CD1c-positive myeloid dendritic cell (primary cell): ENCODE data around the gene C11orf54.
A peak's percentile ranks its signal among the peaks of the same experiment; 100 is the strongest.
"Not testable (repeated sequence)": the region's sequence is repeated elsewhere in the genome, so short reads cannot be mapped to it uniquely, and the experiment has no call there.

ENCODE experiments used
- DNase-seq: peaks from one replicate; pipeline ENCODE4 v3.0.0-alpha.2; 2016; ENCODE audit errors: extremely low spot score

The C11orf54 gene

GRCh38 chr11:93734427-93735222 is 6.8 kb upstream of the C11orf54 start:
- no peak for DNase-seq

DNA sequence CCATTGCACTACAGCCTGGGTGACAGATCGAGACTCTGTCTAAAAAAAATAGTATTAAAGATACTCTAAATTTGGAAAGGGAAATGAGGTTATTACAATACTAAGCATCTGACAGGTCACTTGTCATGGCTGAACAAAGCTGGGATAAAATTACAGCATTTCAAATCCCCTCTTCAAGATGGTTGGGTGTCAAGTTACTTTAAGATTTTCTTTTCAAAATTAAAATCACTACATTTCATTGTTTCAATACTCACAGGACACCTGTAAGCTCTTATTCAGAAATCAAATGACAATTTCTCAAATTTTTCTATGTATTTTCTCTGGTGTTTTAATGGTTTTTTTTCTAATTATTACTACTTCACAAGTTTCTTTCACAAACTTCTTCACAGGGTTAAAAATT is 5.8 kb upstream of the C11orf54 start:
- no peak for DNase-seq

DNA sequence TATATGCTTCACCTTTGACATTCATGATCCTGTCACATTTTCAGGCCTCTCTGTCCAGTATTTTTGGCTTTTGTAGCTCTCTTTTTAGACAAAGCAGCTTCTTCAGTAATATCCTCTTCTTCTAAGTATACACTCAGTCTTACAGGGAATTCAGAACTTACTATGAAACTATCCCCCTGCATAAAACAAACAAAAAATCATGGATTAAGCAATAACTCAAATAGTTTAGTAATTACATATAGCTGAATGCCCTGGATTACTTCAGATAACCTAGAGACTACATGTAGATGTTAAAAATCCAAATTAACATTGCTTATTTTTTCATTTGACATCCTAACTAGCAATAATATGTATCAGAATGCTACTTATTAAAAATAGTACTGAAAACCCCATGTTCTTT is 5.3 kb upstream of the C11orf54 start:
- no peak for DNase-seq

GRCh38 chr11:93737904-93738612 is 3.4 kb upstream of the C11orf54 start:
- no peak for DNase-seq

GRCh38 chr11:93738647-93739081 is 2.8 kb upstream of the C11orf54 start:
- DNase-seq: no peak

DNA sequence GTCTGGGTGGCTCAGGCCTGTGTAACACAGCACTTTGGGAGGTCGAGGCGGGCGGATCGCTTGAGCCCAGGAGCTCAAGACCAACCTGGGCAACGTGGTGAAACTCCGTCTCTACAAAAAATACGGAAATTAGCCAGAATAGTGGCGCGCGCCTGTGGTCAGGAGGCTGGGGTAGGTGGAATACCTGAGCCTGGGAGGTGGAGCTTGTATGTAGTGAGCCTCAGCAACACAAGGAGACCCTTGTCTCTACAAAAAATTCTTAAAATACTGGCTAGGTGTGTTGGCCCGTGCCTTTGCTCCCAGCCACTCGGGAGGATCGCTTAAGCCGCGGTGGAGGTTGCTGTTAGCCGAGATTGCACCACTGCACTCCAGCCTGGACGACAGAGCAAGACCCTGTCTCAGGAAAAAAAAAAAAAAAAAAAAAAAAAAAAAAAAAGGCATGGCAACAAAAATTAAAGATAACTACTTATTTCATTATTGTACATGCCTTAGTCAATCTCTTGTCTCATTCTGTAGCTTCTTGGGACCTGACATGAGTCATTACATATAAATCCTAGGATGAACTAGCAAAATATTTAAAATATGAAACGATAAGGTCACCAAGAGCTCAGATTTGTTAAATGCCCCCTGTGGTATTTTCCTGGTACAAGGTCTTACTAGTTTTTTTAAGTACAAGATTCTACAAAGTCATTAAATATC is 1.3 kb upstream of the C11orf54 start:
- DNase-seq: peak; percentile 6

DNA sequence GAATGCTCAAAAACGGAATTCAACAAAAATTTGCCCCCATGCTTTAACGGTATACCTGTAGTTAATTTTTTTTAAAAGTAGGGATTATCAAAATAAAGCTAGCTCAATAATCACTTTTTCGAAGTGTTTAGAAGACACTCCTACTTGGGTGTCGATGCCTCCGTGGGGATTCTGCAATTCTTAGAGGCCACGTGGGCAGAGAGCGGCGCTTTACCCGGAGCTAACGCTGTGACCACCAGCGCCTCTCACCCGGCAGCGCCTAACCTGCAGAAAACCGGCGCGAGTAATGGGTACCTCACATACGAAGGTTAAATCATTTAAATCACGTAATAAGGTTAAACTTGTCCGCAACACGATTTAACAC is 760 bp upstream of the C11orf54 start:
- peak; percentile 80 for DNase-seq

DNA sequence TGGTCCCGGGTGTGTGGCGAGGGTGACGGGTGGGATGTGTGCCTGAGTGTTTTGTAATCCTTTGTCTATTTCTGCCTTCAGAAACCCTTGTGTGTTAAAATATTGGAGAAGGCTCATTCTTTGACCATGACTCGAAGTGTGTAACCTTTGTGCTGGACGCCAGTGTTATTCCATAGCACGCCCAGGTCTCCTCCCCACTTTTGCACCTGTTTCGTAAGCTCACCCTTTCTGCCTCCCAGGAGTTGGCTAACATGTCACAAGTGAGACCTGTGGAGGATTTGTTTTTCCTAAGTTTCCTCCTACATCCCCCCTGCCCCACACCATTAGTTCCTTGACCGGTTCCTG is 382 bp downstream of the C11orf54 start:
- no peak for DNase-seq

DNA sequence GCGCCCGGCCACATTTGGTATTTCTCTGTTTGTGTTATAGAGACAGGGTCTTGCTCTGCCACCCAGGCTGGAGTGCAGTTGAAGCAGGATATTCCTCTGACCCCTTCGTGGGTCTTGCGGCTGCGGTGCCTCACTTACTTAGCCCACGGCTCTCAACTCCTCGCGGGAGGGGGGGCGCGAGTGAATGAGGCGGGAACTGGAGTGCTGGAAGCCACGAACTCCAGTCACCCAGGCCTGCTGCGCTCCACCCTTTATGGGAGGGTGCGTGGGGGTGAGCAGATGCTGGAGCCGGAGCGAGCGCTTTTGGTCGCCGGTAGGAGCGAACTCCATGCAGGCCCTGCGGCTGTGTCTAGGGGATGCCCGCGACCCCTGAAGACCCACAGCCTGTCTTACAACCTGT is 1.8 kb downstream of the C11orf54 start:
- DNase-seq: no peak

DNA sequence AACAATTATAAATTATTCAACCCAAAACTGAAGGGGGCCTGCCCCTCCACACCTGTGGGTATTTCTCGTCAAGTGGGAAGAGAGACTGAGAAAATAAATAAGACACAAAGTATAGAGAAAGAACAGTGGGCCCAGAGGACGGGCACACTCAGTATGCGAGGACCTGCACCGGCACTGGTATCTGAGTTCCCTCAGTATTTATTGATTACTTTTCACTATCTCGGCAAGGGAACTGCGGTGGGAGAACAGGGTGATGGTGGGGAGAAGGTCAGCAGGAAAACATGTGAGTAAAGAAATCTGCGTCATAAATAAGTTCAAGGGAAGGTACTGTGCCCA is 3.2 kb downstream of the C11orf54 start:
- DNase-seq: no peak

DNA sequence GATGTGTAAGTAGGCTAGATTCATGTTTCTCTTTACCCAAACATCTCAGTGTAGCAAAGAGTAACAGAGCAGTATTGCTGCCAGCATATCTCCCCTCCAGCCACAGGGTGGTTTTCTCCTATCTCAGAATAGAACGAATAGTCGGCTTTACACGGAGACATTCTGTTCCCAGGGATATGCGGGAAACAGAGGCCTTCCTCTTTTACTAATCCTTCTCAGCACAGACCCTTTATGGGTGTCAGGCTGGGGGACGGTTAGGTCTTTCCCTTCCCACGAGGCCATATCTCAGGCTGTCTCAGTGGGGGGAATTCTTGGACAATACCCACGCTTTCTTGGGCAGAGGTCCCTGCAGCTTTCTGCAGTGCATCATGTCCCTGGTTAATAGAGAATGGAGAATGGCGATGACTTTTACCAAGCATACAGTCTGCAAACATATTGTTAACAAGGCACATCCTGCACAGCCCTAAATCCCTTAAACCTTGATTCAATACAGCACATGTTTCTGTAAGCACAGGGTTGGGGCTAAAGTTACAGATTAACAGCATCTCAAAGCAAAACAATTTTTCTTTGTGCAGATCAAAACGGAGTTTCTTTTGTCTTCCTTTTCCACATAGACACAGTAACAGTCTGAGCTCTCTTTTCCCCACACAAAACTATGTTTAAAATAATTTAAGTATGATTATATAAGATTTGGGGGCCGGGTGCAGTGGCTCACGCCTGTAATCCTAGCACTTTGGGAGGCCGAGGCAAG is 3.7 kb downstream of the C11orf54 start:
- DNase-seq: not testable (repeated sequence)

GRCh38 chr11:93746101-93746500 is 4.6 kb downstream of the C11orf54 start:
- DNase-seq: no peak

DNA sequence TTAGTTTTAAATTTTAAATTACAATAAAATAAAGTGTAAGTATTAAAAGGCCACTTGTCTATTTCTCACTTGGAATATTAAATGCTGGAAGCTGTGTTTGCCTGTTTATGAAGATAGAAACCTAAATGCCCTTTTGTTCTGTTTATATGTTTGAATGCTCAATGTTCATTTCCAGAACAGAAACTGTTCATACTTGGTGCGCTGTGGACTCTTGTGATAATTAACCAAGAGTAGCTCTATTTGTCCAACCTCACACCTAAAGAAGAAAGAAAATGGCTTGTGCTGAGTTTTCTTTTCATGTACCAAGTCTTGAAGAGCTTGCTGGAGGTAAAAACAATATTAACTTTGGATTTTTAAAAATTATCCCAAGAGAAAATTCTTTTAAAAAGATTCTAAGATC is 5.7 kb downstream of the C11orf54 start:
- no peak for DNase-seq

- no peak for DNase-seq
Measured at GRCh38 chr11:93751001-93751400, 9.5 kb downstream of the C11orf54 start.

- DNase-seq: no peak
Measured at GRCh38 chr11:93753241-93753640, 11.8 kb downstream of the C11orf54 start.

DNA sequence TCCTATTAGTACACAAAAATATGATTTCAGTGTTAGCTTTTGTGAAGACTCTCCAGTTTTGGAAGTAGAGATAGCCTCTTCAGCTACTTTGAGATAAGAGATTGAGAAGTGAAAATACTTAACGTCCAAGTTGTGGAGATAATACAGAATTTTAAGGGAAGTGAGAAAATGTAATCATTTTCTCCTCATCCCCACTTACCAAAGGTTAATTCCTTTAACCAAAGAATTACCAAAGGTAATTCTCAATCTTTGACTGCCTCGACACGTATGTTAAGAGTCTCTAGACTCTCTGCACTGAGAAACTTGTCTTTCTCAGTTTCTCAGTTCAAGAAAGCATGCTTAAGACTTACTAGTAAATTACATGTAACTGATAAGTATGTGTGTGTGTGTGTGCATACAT is 15.3 kb downstream of the C11orf54 start:
- no peak for DNase-seq

DNA sequence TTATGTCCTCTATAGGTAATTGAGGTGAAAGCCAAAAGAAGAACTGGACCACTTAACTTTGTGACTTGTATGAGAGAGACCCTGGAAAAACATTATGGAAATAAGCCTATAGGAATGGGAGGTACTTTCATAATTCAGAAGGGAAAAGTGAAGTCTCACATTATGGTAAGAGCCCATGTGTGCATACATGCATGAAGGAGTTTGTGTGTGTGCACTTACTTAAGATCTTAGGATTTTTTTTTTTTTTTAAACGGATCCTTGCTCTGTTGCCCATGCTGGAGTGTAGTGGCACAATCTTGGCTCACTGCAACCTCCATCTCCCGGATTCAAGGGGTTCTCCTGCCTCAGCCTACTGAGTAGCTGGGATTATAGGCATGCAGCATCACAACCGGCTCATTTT is 15.8 kb downstream of the C11orf54 start:
- no peak for DNase-seq

DNA sequence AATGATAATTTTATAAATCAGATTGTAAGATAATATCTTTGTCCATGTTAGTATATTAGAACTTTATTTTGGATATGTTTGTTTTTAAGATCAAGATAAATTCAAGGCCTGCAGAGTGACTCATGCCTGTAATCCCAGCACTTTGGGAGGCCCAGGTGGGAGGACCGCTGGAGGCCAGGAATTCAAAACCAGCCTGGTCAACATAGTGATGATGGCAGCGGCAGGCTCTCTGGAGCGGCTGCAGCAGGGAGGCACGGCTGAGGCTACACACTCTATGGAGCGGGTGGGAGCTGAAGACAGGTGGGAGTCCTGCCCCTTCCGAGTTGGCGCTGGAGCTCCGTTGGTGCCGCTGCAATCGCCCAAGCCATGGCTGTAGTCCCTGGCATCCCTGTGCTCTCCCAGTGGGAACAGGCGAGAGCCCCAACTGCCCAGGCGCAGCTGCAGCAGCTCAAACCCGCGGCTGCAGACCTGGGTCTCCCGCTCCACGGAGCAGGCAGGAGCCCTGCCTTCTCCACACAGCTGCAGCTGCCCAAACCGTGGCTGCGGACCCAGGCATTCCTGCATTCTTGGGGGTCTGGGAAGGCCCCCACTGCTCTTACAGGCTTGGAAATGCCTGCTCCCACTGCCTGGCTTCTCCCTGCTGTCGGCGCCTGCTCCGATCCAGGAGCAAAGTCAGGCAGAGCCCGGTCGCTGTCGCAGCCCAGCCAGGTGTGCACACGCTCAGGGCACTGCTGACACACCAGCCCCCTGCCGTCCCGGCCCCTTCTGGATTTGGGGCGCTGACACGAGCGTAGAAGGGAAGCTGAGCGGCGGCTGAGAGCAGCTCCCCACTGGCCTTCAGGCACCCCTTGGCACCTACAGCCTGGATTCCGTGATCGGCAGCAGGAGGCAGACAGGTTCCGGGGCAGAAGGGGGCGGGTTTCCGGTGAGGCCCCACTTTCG is 16.7 kb downstream of the C11orf54 start:
- no peak for DNase-seq

DNA sequence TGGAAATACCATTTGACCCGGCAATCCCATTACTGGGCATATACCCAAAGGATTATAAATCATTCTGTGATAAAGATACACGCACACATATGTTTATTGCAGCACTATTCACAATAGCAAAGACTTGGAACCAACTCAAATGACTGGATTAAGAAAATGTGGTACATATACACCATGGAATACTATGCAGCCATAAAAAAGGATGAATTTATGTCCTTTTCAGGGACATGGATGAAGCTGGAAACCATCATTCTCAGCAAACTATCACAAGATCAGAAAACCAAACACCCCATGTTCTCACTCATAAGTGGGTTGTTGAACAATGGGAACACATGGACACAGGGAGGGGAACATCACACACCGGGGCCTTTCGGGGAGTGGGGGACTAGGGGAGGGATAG is 17.7 kb downstream of the C11orf54 start:
- not testable (repeated sequence) for DNase-seq

DNA sequence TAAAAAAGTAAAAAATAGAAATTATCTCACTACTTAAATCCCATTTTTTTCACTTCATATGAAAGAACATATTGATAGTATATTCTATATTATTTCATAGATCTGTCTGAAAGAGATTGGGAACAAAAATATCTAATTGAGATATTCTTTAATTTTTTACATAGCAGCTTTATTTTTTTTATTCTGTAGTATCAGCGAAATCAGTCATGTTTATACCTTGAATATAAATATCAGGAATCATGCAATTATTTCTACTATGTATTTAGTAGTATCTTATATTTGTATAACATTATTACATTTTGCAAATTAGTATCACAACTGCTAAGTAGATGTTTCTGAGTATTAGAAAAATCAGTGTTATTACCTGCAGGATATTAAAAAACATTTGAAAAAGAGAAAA is 20.4 kb downstream of the C11orf54 start:
- no peak for DNase-seq

DNA sequence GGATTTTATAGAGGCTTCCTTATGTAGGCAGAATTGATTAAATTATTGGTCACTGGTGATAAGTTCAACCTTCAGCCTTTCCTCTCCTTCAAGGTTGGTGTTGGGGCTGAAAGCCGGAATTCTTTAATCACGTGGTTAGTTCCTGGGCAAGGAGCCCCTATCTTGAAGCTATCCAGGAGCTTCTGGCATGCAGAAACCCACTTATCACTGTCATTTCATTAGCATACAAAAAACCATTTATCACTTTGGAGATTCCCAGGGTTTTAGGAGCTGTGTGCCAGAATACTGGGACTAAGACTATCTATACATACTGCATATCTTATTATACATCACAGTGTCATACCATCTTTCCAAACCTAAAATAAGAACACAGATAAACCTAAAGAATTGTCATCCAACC is 24.1 kb downstream of the C11orf54 start:
- no peak for DNase-seq
